Heart left ventricle (tissue), 13 donors: ENCODE measurements around the gene STPG1.

Experiments used
- POLR2A ChIP-seq, 2 donors: fragments of 450-650 bp; IDR thresholded peaks; one replicate each; pipeline ENCODE4 v1.6.1; 2017; ENCODE audit warnings: antibody characterized with exemption in 2 of 2, mild to moderate bottlenecking in 2 of 2, moderate library complexity in 2 of 2
- TF ChIP-seq, protein P1 (sequence below), 12 donors: fragments of 200-600 bp; sonication (generic) in 4 of 12; IDR thresholded peaks; one replicate each; pipeline versions ENCODE4 v1.5.0 to v1.8.0; 2018 to 2022; ENCODE audit warnings: antibody characterized with exemption in 12 of 12, mild to moderate bottlenecking in 5 of 12
- donor health status: ischemic (EF 13 %, LVEDD 7.1; RV severe dilation, severe dysfunction).
- donor health status: DM: no; HTN: yes; CAD: no.
- donor health status: DM: no; HTN: no; CAD: no.
- donor health status: ischemic (EF 25% LVEDD 6.9; RV normal size, moderate dysfunction).
- donor health status: ischemic (EF 25% LVEDD 5.7; RV mildly dilated, moderate dysfunction).
- donor health status: ischemic (EF 35%, LVEDD 5.7; RV mildly dilated, moderate dysfunction).
- donor health status: nonischemic (EF 11% LVEDD 7.7; RV severe dilation, severe dysfunction).
- donor health status: DM: yes; HTN: yes; CAD: no.
- donor health status: PGD.
- donor health status: ischemic (EF 29% LVEDD 5.4; RV normal size, mild dysfunction).
- donor health status: nonischemic (EF 23%, LVEDD 6.1; RV moderate dilation, normal function).

GRCh38 chr1:24311234-24311633, 102.3 kb downstream of the STPG1 start:
- TF ChIP-seq, protein P1, sequence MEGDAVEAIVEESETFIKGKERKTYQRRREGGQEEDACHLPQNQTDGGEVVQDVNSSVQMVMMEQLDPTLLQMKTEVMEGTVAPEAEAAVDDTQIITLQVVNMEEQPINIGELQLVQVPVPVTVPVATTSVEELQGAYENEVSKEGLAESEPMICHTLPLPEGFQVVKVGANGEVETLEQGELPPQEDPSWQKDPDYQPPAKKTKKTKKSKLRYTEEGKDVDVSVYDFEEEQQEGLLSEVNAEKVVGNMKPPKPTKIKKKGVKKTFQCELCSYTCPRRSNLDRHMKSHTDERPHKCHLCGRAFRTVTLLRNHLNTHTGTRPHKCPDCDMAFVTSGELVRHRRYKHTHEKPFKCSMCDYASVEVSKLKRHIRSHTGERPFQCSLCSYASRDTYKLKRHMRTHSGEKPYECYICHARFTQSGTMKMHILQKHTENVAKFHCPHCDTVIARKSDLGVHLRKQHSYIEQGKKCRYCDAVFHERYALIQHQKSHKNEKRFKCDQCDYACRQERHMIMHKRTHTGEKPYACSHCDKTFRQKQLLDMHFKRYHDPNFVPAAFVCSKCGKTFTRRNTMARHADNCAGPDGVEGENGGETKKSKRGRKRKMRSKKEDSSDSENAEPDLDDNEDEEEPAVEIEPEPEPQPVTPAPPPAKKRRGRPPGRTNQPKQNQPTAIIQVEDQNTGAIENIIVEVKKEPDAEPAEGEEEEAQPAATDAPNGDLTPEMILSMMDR (IDR thresholded peaks at IDR 0.05): no peak
- TF ChIP-seq POLR2A (IDR thresholded peaks at IDR 0.05): no peak
